Hematopoietic multipotent progenitor cell treated with erythropoietin and hydrocortisone succinate and interleukin-3 and kit ligand, for 17 days (in vitro differentiated cells): ENCODE measurements around the gene ATP5MG.
A peak's percentile ranks its signal among the peaks of the same experiment; 100 is the strongest.
"Not testable (repeated sequence)": the region's sequence is repeated elsewhere in the genome, so short reads cannot be mapped to it uniquely, and the experiment has no call there.

Experiments used
- DNase-seq: peaks from one replicate; pipeline ENCODE4 v3.0.0-alpha.2; 2015; ENCODE audit warnings: low spot score

ATP5MG gene

DNA sequence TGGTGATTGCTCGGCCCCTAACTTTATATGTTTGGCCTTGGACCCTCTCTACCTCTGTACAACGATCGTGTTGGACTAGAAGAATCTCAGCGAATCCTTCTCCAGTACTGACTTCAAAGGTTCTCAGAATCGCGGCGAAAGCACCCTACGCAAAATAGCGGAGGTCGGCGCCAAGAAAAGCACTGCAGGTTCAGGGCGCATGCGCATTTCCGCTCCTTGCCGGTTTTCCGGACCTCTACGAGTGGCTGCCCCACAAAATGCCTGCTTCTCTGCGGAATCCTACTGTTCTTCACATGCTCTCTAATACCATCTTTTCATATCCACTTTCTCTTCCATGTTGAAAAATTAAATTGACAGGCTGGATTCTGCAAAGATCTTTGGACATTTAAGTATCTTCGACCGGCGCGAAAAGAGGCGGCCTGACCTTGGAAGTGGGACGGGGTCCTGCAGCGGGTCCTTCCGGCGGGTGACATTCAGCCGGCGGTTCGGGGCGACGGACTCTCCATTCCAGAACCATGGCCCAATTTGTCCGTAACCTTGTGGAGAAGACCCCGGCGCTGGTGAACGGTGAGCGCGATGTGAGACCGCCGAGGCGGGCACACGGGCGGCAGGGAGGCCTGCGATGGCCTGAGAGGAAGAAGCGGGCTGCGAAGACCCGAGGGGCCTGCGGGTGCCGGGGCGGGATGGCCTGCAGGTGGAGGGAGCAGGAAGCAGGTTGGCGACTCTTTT, at the start of gene ATP5MG:
TSS of gene ATP5MG (plus strand) at position 456 of the 729 bp plus-strand sequence. CDS start at position 516, 60 bp downstream.
- DNase-seq: peak; percentile 96

DNA sequence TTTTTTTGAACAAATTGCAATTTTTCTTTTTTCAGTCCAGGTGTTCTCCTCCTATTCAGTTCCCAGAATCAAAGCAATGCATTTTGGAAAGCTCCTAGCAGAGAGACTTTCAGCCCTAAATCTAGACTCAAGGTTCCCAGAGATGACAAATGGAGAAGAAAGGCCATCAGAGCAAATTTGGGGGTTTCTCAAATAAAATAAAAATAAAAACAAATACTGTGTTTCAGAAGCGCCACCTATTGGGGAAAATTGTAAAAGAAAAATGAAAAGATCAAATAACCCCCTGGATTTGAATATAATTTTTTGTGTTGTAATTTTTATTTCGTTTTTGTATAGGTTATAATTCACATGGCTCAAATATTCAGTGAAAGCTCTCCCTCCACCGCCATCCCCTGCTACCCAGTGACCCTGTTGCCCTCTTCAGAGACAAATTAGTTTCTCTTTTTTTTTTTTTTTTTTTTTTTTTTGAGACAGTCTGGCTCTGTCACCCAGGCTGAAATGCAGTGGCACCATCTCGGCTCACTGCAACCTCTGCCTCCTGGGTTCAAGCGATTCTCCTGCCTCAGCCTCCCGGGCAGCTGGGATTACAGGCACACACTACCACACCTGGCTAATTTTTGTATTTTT, 48.2 kb upstream of the ATP5MG start:
- DNase-seq: peak; percentile 43

DNA sequence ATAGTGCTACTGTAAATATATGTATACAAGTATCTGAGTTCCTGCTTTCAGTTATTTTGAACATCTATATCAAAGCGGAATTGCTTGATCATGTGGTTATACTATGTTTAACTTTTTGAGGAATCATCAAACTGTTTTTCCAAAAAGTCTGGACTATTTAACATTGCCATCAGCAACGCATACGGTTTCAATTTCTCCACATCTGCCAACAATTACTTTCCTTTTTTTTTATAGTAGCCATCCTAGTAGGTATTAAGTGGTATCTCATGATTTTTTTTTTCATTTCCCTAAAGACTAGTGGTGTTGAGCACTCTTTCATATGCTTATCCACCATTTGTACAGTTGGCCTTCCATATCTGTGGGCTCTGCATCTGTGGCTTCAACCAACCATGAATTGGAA, 43.3 kb upstream of the ATP5MG start:
- DNase-seq: no peak

GRCh38 chr11:118359295-118359958, 42.0 kb upstream of the ATP5MG start, which contains the start of gene UBE4A:
TSS of gene UBE4A (plus strand) at chr11:118359600. CDS start at chr11:118365081, 5,481 bp downstream.
- DNase-seq: peak; percentile 99

DNA sequence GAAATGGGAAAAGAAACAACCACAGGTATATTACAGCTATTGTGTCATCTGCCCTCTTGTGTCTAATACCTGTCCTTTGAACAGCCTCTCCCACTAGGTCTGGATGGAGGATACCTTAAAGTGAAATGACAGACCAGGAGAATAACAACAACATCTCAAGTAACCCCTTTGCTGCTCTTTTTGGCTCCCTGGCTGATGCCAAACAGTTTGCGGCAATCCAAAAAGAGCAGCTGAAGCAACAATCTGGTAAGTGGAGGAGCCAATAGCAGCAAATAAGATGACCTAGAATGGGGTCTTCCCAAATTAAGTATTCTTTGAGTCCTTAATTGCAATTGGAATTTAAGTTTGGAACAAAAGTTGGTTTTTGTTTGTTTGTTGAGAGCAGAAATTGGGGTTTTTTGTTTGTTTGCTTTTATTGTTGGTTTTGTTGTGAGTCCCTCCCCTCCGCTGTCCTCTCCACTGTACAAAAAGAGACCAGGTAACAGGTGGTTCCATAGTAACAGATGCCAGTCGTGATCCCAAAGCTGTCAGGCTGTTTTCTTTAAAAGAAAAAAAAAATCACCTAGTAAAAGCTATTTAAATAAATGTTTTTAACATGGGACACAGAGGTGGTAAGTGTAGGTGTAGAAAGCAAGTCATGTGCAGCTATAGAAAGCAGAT, 36.3 kb upstream of the ATP5MG start:
- DNase-seq: no peak

- DNase-seq: no peak
Measured at GRCh38 chr11:118366287-118366686, 35.1 kb upstream of the ATP5MG start.

GRCh38 chr11:118370774-118371173, 30.6 kb upstream of the ATP5MG start:
- DNase-seq: no peak

GRCh38 chr11:118373263-118373662, 28.1 kb upstream of the ATP5MG start:
- DNase-seq: no peak

DNA sequence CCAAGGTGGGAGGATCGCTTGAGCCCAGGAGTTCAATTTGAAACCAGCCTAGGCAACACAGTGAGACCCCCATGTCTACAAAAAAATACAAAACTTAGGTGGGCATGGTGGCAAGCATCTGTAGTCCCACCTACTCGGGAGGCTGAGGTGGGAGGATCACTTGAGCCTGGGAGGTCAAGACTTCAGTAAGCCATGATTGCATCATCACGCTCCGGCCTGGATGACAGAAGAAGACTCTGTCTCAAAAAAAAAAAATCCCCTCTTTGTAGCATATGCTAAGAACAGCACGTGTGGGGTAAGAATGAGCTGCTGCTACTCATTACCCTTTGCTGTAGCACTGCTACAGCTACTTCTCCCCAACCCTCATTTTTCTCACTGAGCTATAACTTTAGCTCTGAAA, 27.5 kb upstream of the ATP5MG start:
- no peak for DNase-seq

DNA sequence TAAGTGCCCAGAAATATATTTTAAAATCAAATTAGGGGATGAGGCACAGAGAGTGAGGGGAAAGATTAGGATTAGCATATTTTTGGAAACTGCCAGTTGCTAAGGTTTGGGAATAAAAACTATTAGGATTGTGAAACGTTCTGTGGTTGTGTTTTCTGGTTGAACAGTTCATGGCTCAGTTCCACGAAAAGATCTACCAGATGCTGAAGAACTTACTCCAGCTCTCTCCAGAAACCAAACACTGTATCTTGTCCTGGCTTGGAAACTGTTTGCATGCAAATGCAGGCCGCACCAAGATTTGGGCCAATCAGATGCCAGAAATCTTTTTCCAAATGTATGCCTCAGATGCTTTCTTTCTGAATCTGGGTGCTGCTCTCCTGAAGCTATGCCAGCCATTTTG, 26.7 kb upstream of the ATP5MG start:
- DNase-seq: no peak

DNA sequence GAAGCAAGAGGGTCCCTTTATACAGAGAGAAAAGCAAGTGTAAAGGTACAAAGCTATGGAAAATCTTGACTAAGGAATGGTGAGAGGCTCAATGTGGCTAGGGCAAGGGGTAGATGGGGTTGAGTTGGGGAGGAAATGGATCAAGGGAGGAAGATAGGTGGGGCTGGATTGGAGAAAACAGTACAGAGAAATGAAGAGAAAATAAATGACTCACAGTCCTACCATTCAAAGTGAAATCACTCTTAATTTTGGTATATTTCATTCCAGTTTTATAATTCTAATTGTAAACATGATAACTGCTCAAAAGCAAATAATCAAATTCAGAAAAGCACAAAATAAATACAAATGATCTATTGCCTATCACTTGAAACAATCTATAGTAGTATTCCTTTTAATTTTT, 25.4 kb upstream of the ATP5MG start:
- no peak for DNase-seq

DNA sequence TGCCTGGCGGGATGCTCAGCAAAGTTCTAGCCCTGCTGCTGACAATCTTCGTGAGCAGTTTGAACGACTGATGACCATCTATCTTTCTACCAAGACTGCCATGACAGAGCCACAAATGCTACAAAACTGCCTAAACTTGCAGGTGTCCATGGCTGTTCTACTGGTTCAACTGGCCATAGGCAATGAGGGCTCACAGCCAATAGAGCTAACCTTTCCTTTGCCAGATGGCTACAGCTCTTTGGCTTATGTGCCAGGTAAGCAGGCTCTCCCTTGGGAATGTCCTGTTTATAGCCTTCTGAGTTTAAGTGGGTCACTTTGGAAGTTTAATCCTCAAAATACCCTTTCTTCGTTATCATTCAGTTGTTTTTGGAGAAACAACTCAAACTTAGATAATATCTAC, 21.9 kb upstream of the ATP5MG start:
- no peak for DNase-seq

GRCh38 chr11:118380571-118380970, 20.8 kb upstream of the ATP5MG start:
- DNase-seq: no peak

DNA sequence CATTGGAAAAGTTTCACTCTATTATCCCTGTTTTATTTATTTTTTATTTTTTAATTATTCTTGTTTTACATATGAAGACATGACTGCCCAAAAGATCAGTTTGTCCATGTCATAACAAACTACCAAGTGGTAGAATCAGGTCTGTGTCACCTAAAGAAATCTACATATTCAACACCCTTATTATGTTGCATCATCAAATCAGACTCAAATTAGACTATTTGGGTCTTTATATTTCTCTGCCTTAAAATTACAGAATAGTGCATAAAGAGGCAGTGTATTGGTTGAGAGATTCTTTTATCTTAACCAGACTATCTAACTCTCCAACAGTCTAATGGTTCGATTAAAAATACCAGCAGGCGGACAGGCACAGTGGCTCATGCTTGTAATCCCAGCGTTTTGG, 18.5 kb upstream of the ATP5MG start:
- no peak for DNase-seq

DNA sequence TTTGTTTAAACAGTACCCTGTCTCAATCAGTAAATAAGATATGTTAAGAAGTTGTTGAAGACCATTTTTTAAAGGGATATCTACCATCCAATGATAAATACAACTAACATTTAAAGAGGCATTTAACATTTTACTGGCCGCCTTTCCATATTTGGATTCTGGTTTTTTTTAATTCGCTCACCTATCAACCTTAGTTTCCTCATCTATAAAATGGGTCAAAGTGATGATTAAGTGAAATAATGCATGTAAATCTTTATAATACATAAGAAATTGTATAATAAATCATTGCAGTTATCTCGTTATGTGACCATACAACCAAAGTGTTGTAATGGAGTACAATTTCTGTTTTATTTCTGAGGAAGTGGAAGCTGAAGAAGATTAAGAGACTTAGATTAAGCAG, 17.7 kb upstream of the ATP5MG start:
- no peak for DNase-seq

GRCh38 chr11:118396097-118396501, 5.3 kb upstream of the ATP5MG start:
- DNase-seq: no peak

- DNase-seq: no peak
Measured at GRCh38 chr11:118397448-118397847, 4.0 kb upstream of the ATP5MG start.

DNA sequence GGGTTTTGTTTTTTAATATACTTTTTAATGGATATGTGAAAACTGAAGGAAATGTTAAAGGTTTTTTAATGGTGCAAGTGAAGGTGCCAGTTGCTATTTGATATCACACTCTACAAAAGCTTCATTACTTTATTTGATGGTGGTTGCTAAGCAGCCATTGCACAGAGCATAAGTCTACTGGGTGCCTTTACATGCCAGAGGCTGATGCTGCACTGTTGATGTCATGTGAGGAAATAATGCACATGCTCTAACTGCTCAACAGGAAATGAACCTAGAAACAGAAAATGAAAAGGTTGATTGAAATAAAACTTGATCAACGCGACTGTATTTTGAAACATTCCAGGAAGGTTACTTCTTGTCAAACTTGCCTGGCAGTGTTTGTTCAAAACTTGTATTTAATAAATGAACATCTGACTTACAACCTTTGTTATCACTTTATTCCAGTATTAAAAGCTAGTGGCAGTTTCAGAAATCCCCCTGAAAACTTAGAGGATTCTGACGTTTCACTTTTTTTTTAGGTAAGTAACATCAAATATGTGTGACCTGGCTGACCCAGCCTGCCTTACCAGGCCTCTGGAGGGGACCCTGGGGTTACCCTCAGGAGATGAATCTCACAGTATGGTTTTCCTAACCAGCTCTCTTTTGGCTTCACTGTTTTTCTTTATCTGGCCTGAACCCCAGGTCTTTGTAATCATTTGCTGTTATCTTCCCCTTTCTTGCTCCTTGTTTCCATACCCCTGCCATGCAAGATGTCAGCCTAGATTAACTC, 2.4 kb upstream of the ATP5MG start:
- no peak for DNase-seq

- peak; percentile 51 for DNase-seq
Measured at GRCh38 chr11:118401880-118402590, 629 bp downstream of the ATP5MG start.

DNA sequence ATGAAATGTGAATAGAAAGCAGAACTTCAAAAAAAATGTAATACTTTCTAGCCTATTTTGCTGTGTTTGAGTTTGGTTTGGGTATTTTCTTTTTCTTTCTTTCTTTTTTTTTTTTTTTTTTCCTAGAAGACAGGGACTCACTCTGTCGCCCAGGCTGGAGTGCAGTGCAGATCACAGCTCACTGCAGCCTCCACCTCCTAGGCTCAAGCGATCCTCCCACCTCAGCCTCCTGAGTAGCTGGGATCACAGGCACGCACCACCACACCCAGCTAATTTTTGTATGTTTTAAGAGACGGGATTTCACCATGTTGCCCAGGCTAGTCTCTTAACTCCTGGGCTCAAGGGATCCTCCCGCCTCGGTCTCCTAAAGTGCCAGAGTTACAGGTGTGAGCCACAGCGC, 1.2 kb downstream of the ATP5MG start:
- not testable (repeated sequence) for DNase-seq

GRCh38 chr11:118406599-118407166, 5.3 kb downstream of the ATP5MG start:
- no peak for DNase-seq
